ENCODE measurements around the gene EEF1A2.

- TF ChIP-seq POLR2A (IDR thresholded peaks at IDR 0.05) (no peak), CTCF (IDR thresholded peaks at IDR 0.05) (no peak), EP300 (IDR thresholded peaks at IDR 0.05; ENCODE audit: low read depth) (no peak)
Observed at GRCh38 chr20:63527184-63527583, 28.3 kb upstream of the EEF1A2 start.

All from transverse colon (tissue), 3 donors.